ENCODE measurements around the gene CBX7. TPM values are rescaled to one million over a fixed set of nuclear protein-coding genes. Genes with fewer than 3 reads are reported as not detected.
A peak's percentile ranks its signal among the peaks of the same experiment; 100 is the strongest.

CBX7 gene
- total RNA-seq, 2 experiments from 2014 or later, result 11.9 to 19.6 TPM

DNA sequence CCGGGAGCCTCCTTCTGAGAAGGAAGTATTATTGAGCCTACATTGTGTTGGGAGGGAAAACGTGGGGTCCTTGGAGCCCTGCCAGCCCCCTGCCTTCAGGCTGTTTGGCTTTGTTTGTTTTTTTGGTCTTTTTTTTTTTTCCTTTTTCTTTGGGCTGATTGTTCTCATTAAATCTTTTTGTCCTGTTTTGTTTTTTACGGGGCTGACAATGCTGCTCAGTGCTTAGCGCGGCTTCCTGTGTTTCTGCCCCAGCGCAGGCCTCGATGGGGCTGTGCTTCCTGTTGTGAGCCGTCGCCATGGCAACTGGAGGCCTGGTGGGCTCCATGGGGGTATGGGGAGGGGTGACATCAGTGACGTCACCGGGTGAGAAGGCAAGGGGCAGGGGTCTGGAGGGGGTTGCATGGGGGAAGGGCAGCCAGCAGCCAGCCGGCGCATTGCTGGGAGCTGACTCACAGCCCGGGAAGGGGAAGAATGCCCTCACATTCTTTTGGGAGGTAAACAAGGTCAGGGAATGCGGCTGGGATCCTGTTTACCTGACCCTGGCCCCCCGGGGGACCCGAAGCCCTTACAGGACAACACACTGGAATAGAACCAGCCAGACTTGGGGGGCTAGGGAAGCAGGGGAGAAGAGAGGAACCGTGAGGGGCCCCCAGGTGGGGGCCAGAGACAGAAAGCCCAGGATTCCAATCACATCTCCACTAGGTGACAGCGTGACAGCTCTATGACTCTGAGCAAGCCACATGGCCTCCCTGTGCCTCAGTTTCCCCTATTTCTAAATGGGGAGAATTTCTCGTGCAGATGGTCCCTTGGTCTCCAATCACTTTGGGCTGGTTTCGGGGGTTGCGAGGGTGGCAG is 22.2 kb upstream of the CBX7 start:
- ChIA-PET POLR2A (no interaction called here), CTCF (ENCODE audit: unreplicated experiment) (no interaction called here)
- Histone ChIP-seq H3K36me3 (ENCODE audit: insufficient read depth, low read length) (no peaks in the 10 kb centered on the region), H3K27ac (ENCODE audit: low read depth, low read length, poor library complexity, severe bottlenecking) (peak overlapping the region; percentile 48), H2AFZ (ENCODE audit: low read length) (peak overlapping the region; percentile 67), H4K20me1 (ENCODE audit: insufficient read depth, low read length) (no peaks in the 10 kb centered on the region), H3K4me1 (ENCODE audit: insufficient read depth, low read length, poor library complexity, severe bottlenecking) (peaks cover 57% of the 10 kb centered on the region), H3K9me2 (ENCODE audit: insufficient read depth, low read length) (no peaks in the 10 kb centered on the region), H3K9me3 (ENCODE audit: low read length) (no peaks in the 10 kb centered on the region), H3K4me3 (ENCODE audit: low read depth, low read length, poor library complexity, severe bottlenecking) (no peak overlapping the region), H3K4me2 (ENCODE audit: low read length) (peak overlapping the region; percentile 46), H3K79me2 (ENCODE audit: insufficient read depth, low read depth, low read length) (no peaks in the 10 kb centered on the region)
- TF ChIP-seq CTCF (conservative IDR thresholded peaks at IDR 0.05; ENCODE audit: low read length) (no peak), EZH2phosphoT487 (IDR thresholded peaks at IDR 0.05; ENCODE audit: borderline replicate concordance, low read depth, low read length) (no peak)
- DNase-seq (ENCODE audit: low spot score), result peak; percentile 78
- BruUV-seq (replicated peaks), result no TSS peak
- intact Hi-C loops (cut with micrococcal nuclease; ENCODE audit: unreplicated experiment), result no loop called here

DNA sequence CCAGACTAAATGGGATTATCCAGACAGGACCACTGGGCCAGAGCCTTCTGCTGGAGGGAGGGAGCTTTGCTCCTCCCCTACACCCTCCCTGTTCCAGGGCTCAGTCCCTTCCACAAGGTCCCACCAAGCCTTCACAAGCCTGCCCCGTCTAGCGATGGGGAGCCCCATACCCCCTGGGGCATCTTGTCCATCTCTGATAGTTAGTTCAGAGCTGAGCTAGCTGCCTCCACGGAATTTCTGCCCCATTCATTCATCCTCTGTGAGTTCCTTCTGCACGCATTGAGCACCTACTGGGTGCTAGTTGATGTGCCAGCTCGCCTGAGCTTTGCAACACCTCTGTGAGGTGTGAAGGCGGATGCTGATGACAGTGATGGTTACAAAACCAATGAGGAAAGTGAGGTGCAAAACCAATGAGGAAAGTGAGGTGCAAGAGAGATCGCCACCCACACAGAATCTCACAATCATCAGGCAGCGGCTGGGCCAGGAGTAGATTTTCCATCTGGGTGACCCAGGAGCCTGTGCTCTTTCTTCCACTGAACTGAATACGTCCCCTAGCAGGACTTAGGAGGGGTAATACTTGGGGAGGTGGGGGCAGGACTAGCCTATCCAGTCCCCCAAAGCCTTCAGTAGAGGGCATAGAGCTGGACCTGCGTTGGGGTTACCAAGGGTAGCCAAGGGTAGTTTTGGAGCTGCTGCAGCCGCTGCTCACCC is 21.5 kb upstream of the CBX7 start:
- intact Hi-C loops (cut with micrococcal nuclease; ENCODE audit: unreplicated experiment), result no loop called here
- no peaks in the 10 kb centered on the region for H3K79me2 ChIP-seq (ENCODE audit: insufficient read depth, low read depth, low read length)
- no peaks in the 10 kb centered on the region for H4K20me1 ChIP-seq (ENCODE audit: insufficient read depth, low read length)
- peaks cover 64% of the 10 kb centered on the region for H3K4me1 ChIP-seq (ENCODE audit: insufficient read depth, low read length, poor library complexity, severe bottlenecking)
- BruUV-seq (replicated peaks), result no TSS peak
- H3K36me3 ChIP-seq (ENCODE audit: insufficient read depth, low read length), result no peaks in the 10 kb centered on the region
- no peaks in the 10 kb centered on the region for H3K9me2 ChIP-seq (ENCODE audit: insufficient read depth, low read length)
- no peak overlapping the region for H3K4me3 ChIP-seq (ENCODE audit: low read depth, low read length, poor library complexity, severe bottlenecking)
- no peak for DNase-seq (ENCODE audit: low spot score)
- ChIA-PET POLR2A (no interaction called here), CTCF (ENCODE audit: unreplicated experiment) (no interaction called here)
- peak overlapping the region; percentile 67 for H2AFZ ChIP-seq (ENCODE audit: low read length)
- H3K27ac ChIP-seq (ENCODE audit: low read depth, low read length, poor library complexity, severe bottlenecking), result peak overlapping the region; percentile 48
- peak overlapping the region; percentile 46 for H3K4me2 ChIP-seq (ENCODE audit: low read length)
- no peaks in the 10 kb centered on the region for H3K9me3 ChIP-seq (ENCODE audit: low read length)
- TF ChIP-seq EZH2phosphoT487 (IDR thresholded peaks at IDR 0.05; ENCODE audit: borderline replicate concordance, low read depth, low read length) (no peak), CTCF (conservative IDR thresholded peaks at IDR 0.05; ENCODE audit: low read length) (no peak)

All from OCI-LY7 (cell line).